A673 (cell line): ENCODE results near the gene GJB6.

Experiments
- EZH2 ChIP-seq: fragments of 200-600 bp; sonication (generic); IDR thresholded peaks from 2 replicates; pipeline ENCODE4 v1.6.1; 2017; ENCODE audit warnings: borderline replicate concordance, low read depth, mild to moderate bottlenecking, mixed read lengths, antibody characterized with exemption, low read length; ENCODE audit not compliant: poor library complexity, severe bottlenecking
- TF ChIP-seq, protein P1 (sequence below): fragments of 300-800, 200-600 bp; sonication (generic); conservative IDR thresholded peaks from 2 replicates; pipeline ENCODE4 v1.5.1; 2017; ENCODE audit warnings: low read depth, mild to moderate bottlenecking, antibody characterized with exemption, low read length, moderate library complexity, mixed read lengths

DNA sequence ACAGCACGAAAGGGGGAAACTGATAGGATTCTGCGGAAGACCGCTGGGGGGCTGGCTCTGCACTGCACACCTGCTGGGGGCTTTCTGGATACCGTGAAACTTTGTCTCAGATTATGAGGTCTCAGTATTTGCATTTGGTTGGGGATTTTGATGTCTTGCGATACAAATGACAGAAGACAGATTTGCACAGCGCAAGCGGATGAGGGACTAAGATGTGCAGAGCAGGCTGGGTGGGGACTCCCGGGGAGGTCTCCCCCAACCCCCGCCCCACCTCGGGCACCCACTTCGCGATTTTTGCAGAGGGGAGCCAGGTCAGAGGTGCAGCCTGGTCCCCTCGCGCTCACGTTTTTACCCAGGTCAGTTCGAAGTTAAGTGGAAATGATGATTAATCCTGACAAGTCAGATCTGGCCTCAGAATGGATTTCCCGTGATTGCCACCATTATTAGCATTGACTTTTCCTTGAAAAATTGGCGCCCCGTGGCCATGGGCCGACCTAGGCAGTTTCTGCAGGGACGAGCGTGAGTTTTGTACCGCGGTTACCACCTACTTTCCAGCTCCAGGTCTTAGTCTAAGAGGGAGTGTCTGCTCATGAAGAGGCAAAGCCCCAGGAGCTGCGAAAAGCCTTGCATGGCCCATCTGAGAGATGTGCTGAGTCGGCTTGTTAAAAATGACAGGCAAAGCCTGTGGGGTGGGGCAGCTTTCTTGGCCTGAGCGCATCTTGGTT is 38.0 kb downstream of the GJB6 start:
- no peak for TF ChIP-seq EZH2
- TF ChIP-seq, protein P1, sequence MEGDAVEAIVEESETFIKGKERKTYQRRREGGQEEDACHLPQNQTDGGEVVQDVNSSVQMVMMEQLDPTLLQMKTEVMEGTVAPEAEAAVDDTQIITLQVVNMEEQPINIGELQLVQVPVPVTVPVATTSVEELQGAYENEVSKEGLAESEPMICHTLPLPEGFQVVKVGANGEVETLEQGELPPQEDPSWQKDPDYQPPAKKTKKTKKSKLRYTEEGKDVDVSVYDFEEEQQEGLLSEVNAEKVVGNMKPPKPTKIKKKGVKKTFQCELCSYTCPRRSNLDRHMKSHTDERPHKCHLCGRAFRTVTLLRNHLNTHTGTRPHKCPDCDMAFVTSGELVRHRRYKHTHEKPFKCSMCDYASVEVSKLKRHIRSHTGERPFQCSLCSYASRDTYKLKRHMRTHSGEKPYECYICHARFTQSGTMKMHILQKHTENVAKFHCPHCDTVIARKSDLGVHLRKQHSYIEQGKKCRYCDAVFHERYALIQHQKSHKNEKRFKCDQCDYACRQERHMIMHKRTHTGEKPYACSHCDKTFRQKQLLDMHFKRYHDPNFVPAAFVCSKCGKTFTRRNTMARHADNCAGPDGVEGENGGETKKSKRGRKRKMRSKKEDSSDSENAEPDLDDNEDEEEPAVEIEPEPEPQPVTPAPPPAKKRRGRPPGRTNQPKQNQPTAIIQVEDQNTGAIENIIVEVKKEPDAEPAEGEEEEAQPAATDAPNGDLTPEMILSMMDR: no peak
